Endothelial cell (in vitro differentiated cells): Measurements from ENCODE around the gene KDM4B. TPM values are rescaled to one million over a fixed set of nuclear protein-coding genes. Genes with fewer than 3 reads are reported as not detected.

Source experiments
- DNase-seq: peaks from one replicate; pipeline ENCODE4 v3.0.0; 2021; ENCODE audit warnings: low spot score
- H3K27ac Mint-ChIP-seq: one replicate; pipeline ENCODE4 v1.8.0; 2021; ENCODE audit warnings: mixed read lengths, inconsistent platforms; ENCODE audit not compliant: unreplicated experiment
- H3K27me3 Mint-ChIP-seq: one replicate; pipeline ENCODE4 v1.8.0; 2021; ENCODE audit warnings: mild to moderate bottlenecking, moderate library complexity, mixed read lengths, inconsistent platforms; ENCODE audit not compliant: unreplicated experiment
- H3K36me3 Mint-ChIP-seq: one replicate; pipeline ENCODE4 v1.8.0; 2021; ENCODE audit warnings: mild to moderate bottlenecking, low read depth, mixed read lengths, inconsistent platforms; ENCODE audit not compliant: unreplicated experiment
- H3K4me1 Mint-ChIP-seq: one replicate; pipeline ENCODE4 v1.8.0; 2021; ENCODE audit warnings: mild to moderate bottlenecking, mixed read lengths, inconsistent platforms; ENCODE audit not compliant: unreplicated experiment
- H3K4me3 Mint-ChIP-seq: one replicate; pipeline ENCODE4 v1.8.0; 2021; ENCODE audit warnings: mild to moderate bottlenecking, mixed read lengths, inconsistent platforms; ENCODE audit not compliant: unreplicated experiment
- H3K9me3 Mint-ChIP-seq: one replicate; pipeline ENCODE4 v1.8.0; 2021; ENCODE audit warnings: mixed read lengths, inconsistent platforms; ENCODE audit not compliant: unreplicated experiment
- CTCF ChIP-seq: fragments of 200-600 bp; sonication (generic); IDR thresholded peaks from one replicate; pipeline ENCODE4 v1.5.0; 2021; ENCODE audit warnings: antibody characterized with exemption; ENCODE audit not compliant: unreplicated experiment
- long read RNA-seq: library from polyadenylated mRNA; unstranded; transcript quantifications from one replicate; pipeline ENCODE4 v2.0.0, GENCODE V29; 2020; ENCODE audit not compliant: unreplicated experiment
- total RNA-seq: library from RNA; stranded (reverse); fragmentation: NEBNext Ultra II Directional; extraction: Animal tissue kit (Norgen Biotek cat#: 25700); gene quantifications from one replicate; pipeline ENCODE4 v1.2.1, GENCODE V29; 2021; ENCODE audit not compliant: unreplicated experiment

The KDM4B gene
- 42.4 TPM for total RNA-seq
- long read RNA-seq, full-length matches to known transcripts = 1 of 6 reads
- long read RNA-seq, partial matches to known transcripts = 4 of 6 reads
- long read RNA-seq, other reads (novel, unspliced or antisense) = 1 of 6 reads

- H3K27ac Mint-ChIP-seq = peak within 1 kb of the TSS; percentile 45
- peaks cover 12% of the 10 kb centered on the region for H3K27me3 Mint-ChIP-seq
- peaks cover 4% of the 10 kb centered on the region for H3K36me3 Mint-ChIP-seq
- peak; percentile 100 for DNase-seq
- H3K4me1 Mint-ChIP-seq = peaks cover 26% of the 10 kb centered on the region
- H3K9me3 Mint-ChIP-seq = no peaks in the 10 kb centered on the region
- no peak for TF ChIP-seq CTCF
- H3K4me3 Mint-ChIP-seq = peak within 1 kb of the TSS; percentile 96
Observed at GRCh38 chr19:4968462-4969291, at the start of gene KDM4B. Gene KDM4B (plus strand): TSS chr19:4969113. CDS start chr19:5032891, 63,778 bp downstream.

GRCh38 chr19:4922530-4923275 lies 46.2 kb upstream of the KDM4B start:
- Mint-ChIP-seq H3K27ac (no peak overlapping the region), H3K9me3 (no peaks in the 10 kb centered on the region), H3K27me3 (peaks cover 7% of the 10 kb centered on the region), H3K36me3 (no peaks in the 10 kb centered on the region), H3K4me1 (no peaks in the 10 kb centered on the region), H3K4me3 (no peak overlapping the region)
- TF ChIP-seq CTCF = no peak
- no peak for DNase-seq

GRCh38 chr19:4923276-4923747 lies 45.6 kb upstream of the KDM4B start:
- TF ChIP-seq CTCF = no peak
- Mint-ChIP-seq H3K4me3 (no peak overlapping the region), H3K36me3 (no peaks in the 10 kb centered on the region), H3K9me3 (no peaks in the 10 kb centered on the region), H3K4me1 (no peaks in the 10 kb centered on the region), H3K27me3 (peaks cover 7% of the 10 kb centered on the region), H3K27ac (no peak overlapping the region)
- DNase-seq = no peak

GRCh38 chr19:4929186-4929585 lies 39.7 kb upstream of the KDM4B start:
- TF ChIP-seq CTCF = no peak

More at GRCh38 chr19:4929186-4929585, 39.7 kb upstream of the KDM4B start:
- H3K27ac Mint-ChIP-seq = no peak overlapping the region
- H3K4me3 Mint-ChIP-seq = no peak overlapping the region
- H3K4me1 Mint-ChIP-seq = no peaks in the 10 kb centered on the region
- no peaks in the 10 kb centered on the region for H3K36me3 Mint-ChIP-seq
- DNase-seq = no peak
- no peaks in the 10 kb centered on the region for H3K9me3 Mint-ChIP-seq
- peaks cover 7% of the 10 kb centered on the region for H3K27me3 Mint-ChIP-seq
